CD4-positive, alpha-beta T cell treated with Interferon gamma for 1 hour (primary cell): ENCODE measurements around the gene KLHL17.

Experiments
- DNase-seq: peaks from one replicate; pipeline ENCODE4 v3.0.0-alpha.2; 2020

KLHL17 gene

DNA sequence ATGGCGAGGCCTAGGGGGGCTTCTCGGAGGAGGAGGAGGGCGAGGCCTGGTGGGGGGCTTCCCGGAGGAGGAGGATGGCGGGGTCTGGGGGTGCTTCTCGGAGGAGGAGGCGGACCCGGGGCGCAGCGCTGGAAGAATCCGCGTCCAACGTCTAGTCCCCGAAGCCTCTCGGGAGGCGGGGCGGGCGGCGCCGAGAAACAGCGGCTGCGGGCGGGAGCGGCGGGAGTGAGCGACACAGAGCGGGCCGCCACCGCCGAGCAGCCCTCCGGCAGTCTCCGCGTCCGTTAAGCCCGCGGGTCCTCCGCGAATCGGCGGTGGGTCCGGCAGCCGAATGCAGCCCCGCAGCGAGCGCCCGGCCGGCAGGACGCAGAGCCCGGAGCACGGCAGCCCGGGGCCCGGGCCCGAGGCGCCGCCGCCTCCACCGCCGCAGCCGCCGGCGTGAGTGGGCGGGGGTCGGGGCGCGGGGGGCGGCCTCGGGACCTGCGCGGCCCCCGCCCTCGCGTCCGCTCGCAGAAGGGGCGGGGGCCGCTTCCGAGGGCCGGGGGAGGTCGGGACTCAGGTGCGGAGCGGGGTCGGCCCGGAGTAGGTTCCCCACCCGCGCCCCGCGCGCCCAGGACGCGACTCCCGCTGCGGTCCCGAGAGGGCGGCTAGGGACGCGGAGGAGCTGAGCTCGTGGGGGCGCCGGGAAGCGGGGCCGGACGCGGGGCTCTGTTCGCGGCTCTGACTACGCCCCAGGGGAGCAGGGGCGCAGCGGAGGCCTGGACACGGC, at the start of gene KLHL17:
Gene KLHL17, plus strand, starts transcription at position 222 of the 769 bp plus-strand sequence. Its CDS starts 110 bp downstream, at position 332.
- DNase-seq: peak; percentile 71

GRCh38 chr1:910881-911721, 49.3 kb upstream of the KLHL17 start:
- DNase-seq: no peak

DNA sequence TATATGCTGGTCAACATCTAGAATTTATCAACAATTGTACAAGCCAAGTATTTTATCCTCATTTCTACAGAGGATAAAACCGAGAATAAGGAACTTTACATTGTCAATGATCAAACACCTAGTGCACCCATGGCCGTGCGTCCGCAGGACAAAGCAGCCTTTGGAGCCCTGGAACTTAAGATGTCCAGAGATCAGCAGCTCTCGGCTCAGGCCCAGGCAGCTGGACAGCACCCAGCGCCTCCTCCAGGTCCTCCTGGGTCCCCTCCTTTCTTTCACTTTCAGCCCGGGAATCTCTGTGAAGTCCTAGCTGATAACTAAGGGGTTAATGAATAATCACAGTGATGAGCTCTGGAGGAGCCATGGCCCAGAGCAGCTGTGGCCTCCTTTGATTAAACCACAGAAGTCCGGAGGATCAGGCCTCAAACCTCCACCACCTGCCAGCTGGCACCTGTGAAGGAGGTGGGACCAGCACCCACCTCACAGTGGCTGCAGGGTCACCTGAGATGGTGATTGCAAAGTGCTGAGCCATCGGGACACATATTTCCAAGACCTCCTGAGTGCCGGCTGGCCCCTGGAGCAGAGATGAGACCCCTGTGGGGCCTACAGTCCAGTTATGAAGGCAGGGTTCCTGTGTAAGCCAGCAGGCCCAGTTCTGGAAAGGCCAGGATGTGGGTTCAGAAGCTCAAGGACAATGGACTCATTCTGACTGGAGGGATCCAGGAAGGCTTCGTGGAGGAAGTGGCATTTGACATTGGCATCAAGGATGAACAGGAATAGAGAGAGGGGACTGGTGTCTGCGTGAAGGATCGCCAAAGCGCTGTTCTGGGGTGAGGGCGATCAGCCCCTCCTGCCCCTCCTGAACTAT, 48.3 kb upstream of the KLHL17 start:
- DNase-seq: no peak

DNA sequence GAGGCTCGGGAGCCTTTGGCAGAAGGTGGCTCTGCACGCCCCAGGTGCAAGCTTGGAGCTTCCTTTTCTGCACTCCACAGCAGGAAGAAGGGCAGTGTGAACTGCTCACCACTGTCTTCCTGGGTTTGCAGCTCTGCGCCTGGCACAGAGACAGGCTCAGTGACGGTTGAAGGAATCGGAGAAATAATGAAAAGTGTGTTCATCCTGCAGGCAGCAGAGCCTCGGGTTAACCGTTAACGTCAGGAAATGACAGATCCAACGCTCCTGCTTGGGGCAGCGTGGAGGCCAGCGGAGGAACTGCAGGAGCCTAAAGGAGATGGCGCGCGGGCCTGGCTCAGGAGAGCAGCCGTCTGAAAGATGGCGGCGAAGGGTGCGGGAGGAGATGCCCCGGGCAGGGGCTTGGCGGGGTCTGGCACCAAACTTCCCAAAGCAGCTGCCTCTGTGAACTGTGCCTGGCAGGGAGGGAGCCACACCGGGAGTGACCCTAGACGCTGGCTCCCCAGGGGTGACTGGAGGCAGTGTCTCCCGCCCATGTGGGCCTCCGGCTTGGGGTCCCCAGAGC, 47.6 kb upstream of the KLHL17 start:
- DNase-seq: no peak

- no peak for DNase-seq
Observed at GRCh38 chr1:913491-914130, 46.8 kb upstream of the KLHL17 start.

DNA sequence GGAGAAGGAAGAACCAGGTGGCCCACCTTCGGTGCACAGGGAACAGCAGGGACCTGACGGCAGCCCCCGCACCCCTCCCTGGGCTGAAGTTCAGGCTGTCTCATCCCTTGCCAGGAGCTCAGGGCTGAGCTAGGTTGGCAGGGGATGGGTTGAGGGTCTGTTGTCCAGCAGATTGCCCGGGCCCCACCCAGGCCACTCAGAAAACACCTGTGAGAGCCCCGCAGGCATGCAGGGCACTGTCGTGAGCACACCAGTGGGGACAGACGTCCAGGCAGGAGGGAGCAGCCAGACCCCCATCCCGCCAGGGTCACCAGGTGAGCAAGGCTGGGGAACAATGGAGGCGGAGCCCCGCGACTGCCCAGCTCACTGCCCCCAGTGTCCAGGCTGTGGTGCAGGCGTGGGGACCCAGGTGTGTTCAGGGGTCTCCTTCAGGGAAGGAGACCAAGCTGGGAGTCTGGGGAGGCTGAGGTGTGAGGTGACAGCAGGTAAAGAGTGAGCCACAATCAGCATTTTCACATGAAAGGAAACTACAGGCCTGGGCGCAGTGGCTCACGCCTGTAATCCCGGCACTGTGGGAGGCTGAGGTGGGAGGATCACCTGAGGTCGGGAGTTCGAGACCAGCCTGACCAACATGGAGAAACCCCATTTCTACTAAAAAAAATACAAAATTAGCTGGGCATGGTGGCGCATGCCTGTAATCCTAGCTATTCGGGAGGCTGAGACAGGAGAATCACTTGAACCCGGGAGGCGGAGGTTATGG, 46.1 kb upstream of the KLHL17 start:
- no peak for DNase-seq

DNA sequence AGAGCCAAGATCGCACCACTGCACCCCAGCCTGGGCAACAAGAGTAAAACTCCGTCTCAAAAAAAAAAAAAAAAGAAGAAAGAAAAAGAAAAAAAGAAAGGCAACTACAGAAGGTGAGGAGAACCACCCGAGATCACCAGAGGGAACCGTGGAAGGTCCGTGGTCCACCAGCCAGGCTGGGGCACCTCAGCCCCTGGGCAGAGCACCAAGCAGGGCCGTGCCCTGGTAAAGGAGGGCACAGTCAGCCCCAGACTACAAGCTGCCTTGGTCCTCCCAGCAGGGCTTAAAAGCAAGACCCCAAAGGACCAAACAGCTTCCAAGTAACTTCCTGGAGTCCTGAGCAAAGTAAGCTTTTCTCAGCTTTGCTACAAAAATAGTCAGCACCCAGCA, 45.5 kb upstream of the KLHL17 start:
- DNase-seq: no peak

GRCh38 chr1:915295-916172, 44.9 kb upstream of the KLHL17 start:
- no peak for DNase-seq

GRCh38 chr1:916173-917075, 44.0 kb upstream of the KLHL17 start:
- DNase-seq: no peak

DNA sequence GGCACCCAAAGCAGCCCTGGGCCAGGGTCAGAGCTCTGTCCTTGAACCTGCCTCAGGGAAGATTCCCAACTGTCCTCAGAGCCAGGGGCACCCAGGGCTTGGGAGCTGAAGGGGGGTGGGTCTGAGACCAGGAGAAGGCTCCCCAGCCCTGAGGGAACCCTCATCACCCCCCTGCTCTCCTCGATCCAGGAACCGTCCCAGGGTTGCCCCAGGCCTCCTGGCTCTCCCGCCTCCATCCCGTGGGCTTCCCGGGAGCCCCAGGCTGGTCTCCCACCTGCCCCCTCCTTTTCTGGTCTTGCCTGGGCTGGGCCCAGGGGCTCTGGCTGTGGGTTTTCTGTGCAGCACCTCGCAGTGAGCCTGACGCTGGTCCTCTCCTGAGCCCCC, 43.3 kb upstream of the KLHL17 start:
- DNase-seq: no peak

DNA sequence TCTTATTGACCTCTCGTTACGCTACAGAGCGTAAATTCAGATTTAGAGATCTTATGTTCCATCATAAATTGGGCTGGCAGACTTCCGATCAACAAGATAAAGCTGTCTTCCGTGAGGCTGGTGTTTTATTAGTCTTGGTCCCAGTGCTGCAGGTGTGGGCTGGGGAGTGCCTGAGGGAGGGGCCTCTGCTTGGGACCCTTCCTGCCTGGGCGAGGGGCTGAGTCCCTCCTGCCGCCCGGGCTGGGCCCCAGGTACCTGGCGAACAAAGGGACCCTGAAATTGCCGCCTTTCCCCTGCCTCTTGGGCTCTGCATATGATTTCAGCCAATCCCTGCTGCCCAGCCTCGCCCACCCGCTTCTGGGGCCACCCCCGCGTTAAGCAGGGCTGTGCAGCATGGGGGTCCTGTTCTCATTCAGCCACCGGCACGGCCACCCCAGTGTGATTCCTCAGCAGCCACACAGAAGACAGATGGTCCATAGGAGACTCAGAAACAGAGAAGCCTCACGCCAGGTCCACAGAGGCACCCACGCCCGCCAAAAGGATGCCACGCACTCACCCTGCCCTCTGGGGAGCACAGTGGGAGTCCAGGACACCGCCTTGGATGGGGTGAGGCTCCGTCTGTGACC, 42.8 kb upstream of the KLHL17 start:
- DNase-seq: no peak

DNA sequence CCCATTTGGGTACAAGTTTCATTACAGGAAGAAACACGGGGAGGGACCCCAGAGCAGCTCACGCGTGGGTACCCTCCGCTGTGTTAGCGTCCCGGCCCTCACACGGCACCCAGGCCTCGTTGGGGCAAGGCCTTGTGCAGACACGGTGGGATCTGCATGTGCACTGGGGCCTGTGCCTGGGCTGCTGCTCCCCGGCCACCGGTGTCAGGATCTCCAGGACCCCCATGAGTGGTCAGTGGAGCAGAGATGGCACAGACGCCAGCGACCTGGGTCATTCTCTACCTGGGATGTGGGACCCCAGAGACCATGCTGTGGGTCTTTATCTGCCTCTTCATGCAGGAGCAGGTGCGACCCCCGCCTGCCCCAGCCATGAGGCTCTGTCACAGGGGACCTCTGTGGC, 42.0 kb upstream of the KLHL17 start:
- no peak for DNase-seq

DNA sequence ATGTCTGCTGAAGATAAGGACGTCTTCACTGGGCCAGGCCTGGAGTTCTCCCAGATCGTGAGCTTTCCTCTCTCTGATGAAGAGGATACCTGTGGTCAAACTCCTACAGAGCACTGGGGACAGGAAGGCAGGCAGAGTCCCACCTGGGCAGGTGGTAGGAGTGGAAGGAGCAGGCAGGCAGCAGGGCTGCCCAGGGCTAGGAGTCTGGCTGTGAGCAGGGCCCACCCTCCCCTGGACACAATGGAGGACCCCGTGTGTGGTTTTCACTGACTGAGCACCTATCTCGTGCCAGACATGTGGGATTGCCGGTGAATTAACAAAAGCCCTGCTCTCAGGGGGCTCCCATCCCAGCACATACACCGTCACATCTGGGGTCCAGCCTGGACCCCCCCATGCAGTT, 41.5 kb upstream of the KLHL17 start:
- no peak for DNase-seq

DNA sequence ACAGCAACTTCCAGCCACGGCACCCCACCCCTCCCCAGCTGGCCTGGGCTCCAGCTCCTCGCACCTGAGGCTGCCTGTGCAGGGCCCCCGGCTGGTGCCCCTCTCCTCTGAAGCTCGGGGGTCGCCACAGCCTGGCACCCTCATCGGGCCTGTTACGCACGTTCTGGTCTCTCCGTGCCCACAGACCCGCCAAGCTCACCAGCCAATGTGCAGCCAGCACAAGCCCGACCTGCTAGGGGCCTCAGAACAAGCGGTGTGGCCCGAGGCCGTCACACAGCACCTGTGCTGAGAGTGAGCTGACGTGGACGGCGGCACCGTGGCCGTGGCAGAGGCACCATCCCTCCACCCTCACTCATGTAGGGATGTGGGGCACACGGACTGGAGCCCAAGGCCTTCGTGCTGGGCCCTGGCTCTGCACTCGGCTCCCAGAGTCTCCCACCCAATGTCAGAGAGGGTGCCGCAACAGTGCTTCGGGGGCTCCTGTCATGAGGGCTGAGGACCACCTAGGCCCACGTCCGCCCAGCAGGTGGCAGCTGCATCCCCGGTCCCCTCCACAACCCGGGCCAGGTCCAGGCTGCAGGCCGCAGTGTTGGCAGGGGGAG, 41.0 kb upstream of the KLHL17 start:
- no peak for DNase-seq

DNA sequence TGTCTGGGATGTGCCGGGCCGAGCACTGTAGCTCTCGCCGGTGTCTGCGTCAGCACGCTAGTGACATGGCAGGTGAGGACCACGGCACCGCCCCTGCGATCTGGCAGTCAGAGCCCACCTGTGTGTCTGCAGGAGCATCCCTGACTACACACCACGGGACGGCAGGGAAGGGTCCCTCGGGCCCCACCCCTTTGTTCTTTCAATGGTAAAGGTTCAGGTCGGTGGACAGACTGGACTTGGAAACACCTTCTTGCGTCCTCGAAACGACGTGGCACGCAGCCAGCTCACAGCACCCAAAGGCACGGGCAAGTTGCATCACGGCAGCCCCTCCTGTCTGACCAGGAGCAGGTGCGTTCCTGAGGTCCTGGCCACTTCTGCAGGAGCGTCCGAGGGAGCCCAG, 40.4 kb upstream of the KLHL17 start:
- no peak for DNase-seq

- DNase-seq: no peak
Observed at GRCh38 chr1:920521-920920, 39.9 kb upstream of the KLHL17 start.

DNA sequence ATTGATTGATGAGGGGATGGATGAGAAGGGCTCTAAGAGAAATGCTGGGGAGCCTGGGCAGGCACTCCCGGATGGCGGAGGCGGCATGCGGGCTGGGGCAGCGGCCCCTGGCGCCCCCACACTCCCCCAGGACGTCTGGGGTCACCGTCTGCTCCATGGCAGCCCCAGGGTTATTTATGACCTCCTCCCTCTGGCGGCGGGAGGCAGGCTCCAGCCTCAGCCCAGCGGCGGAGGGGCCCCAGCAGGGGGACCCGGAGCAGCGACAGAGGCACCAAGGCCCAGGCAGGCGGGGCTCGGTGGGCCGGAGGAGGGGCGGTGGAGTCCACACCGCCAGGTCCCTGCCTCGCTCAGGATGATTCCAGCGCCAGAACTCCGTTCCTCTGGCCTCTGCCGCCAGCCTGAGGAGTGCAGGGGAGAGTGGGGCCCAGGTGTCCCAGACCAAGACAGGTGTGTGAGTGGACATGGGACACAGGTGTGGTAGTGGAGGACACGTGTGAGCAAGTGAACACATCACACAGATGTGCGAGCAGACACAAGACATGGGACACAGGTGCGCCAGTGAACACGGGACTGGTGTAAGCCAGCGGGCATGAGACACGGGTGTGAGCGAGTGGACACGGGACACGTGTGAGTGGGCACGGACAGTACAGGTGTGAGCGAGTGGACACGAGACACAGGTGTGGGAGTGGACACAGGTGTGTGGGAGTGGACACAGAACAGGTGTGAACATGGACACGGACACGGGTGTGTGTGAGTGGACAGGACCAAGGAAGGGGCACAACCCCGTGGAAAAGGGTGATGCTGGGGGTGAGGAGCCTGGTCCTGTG, 39.2 kb upstream of the KLHL17 start:
- DNase-seq: no peak
